K562 (cell line): ENCODE results near the gene CDC45. TPM values are rescaled to one million over a fixed set of nuclear protein-coding genes. Genes with fewer than 3 reads are reported as not detected.

Source experiments
- IFI16 ChIP-seq: fragments of 250-450 bp; sonication (Bioruptor Pico); IDR thresholded peaks from 2 replicates; pipeline ENCODE4 v2.1.2; 2022; ENCODE audit warnings: mild to moderate bottlenecking, inconsistent platforms
- IRF2 ChIP-seq: sonication (generic); formaldehyde crosslinking; IDR thresholded peaks from 2 replicates; pipeline ENCODE4 v1.8.1; 2022; ENCODE audit warnings: mild to moderate bottlenecking, missing genetic modification reagents
- KDM2B ChIP-seq: fragments of 250-450 bp; sonication (Bioruptor Pico); IDR thresholded peaks from 2 replicates; pipeline ENCODE4 v1.8.0; 2021; ENCODE audit warnings: mild to moderate bottlenecking, moderate library complexity
- MAX ChIP-seq: sonication (generic); formaldehyde crosslinking; IDR thresholded peaks from 2 replicates; pipeline ENCODE4 v1.9.0; 2022; ENCODE audit warnings: mild to moderate bottlenecking, missing genetic modification reagents
- MBD2 ChIP-seq: sonication (generic); IDR thresholded peaks from 2 replicates; pipeline ENCODE4 v1.6.1; 2016; ENCODE audit warnings: low read depth, borderline replicate concordance
- PHF21A ChIP-seq: fragments of 450-650 bp; IDR thresholded peaks from 2 replicates; pipeline ENCODE4 v1.6.1; 2017; ENCODE audit warnings: low read depth, borderline replicate concordance
- POLR2G ChIP-seq: fragments of 200-400 bp; formaldehyde crosslinking; IDR thresholded peaks from 2 replicates; pipeline ENCODE4 v1.6.1; 2017; ENCODE audit warnings: low read depth, mild to moderate bottlenecking, antibody characterized with exemption, low read length, moderate library complexity
- SAFB ChIP-seq: fragments of 200-400 bp; formaldehyde crosslinking; IDR thresholded peaks from 2 replicates; pipeline ENCODE4 v1.6.1; 2017; ENCODE audit warnings: low read depth, low read length, borderline replicate concordance
- SIRT6 ChIP-seq: IDR thresholded peaks from one replicate; pipeline ENCODE4 v1.6.1; 2012; ENCODE audit warnings: low read depth, mild to moderate bottlenecking, control low read depth, inconsistent platforms, low read length, moderate library complexity
- SMAD4 ChIP-seq: fragments of 250-450 bp; sonication (Bioruptor Pico); conservative IDR thresholded peaks from 2 replicates; pipeline ENCODE4 v1.8.0; 2021; ENCODE audit warnings: inconsistent platforms, mild to moderate bottlenecking, moderate library complexity
- SRF ChIP-seq, 2 experiments: fragments of 250-450, 450-650 bp in 1 of 2; sonication (Bioruptor Pico) in 1 of 2; sonication (generic) in 1 of 2; formaldehyde crosslinking; IDR thresholded peaks; 2 replicates each; pipeline versions ENCODE4 v1.5.0 to v1.5.1; 2020 to 2022; ENCODE audit warnings: mild to moderate bottlenecking in 1 of 2, missing genetic modification reagents in 1 of 2
- TCF3 ChIP-seq: sonication (generic); formaldehyde crosslinking; IDR thresholded peaks from 2 replicates; pipeline ENCODE4 v1.4.0; 2020; ENCODE audit warnings: mild to moderate bottlenecking, missing genetic modification reagents
- TCFL5 ChIP-seq: fragments of 250-450 bp; sonication (Bioruptor Pico); conservative IDR thresholded peaks from 2 replicates; pipeline ENCODE4 v1.6.1; 2021; ENCODE audit warnings: mild to moderate bottlenecking, moderate library complexity, matching md5 sums
- VEZF1 ChIP-seq: fragments of 200-800 bp; sonication (Bioruptor generic); IDR thresholded peaks from 2 replicates; pipeline ENCODE4 v1.6.1; 2017; ENCODE audit warnings: missing genetic modification characterization, missing compliant biosample characterization
- ZBED1 ChIP-seq: IDR thresholded peaks from 2 replicates; pipeline ENCODE4 v1.6.1; 2014
- ZC3H4 ChIP-seq: sonication (generic); formaldehyde crosslinking; IDR thresholded peaks from 2 replicates; pipeline ENCODE4 v1.9.0; 2021; ENCODE audit warnings: missing genetic modification reagents, borderline replicate concordance
- ZKSCAN8 ChIP-seq: fragments of 200-800 bp; sonication (Bioruptor generic); IDR thresholded peaks from 2 replicates; pipeline ENCODE4 v1.6.1; 2016; ENCODE audit warnings: missing genetic modification characterization, missing compliant biosample characterization
- ZNF395 ChIP-seq: fragments of 200-800 bp; sonication (Bioruptor generic); IDR thresholded peaks from 2 replicates; pipeline ENCODE4 v1.6.1; 2017; ENCODE audit warnings: missing genetic modification characterization, missing compliant biosample characterization
- ZNF639 ChIP-seq, 2 experiments: fragments of 200-800 bp in 1 of 2; sonication (Bioruptor generic) in 1 of 2; sonication (generic) in 1 of 2; formaldehyde crosslinking in 1 of 2; IDR thresholded peaks in 1 of 2; conservative IDR thresholded peaks in 1 of 2; 2 replicates each; pipeline versions ENCODE4 v1.5.0 to v1.6.1; 2016 to 2020; ENCODE audit warnings: missing compliant biosample characterization in 1 of 2, missing genetic modification characterization in 1 of 2, missing genetic modification reagents in 1 of 2
- ZNF707 ChIP-seq: fragments of 250-450 bp; sonication (Bioruptor Pico); conservative IDR thresholded peaks from 2 replicates; pipeline ENCODE4 v1.8.0; 2022; ENCODE audit warnings: inconsistent platforms, mild to moderate bottlenecking, moderate library complexity
- ZNF76 ChIP-seq: fragments of 250-450 bp; sonication (Bioruptor Pico); IDR thresholded peaks from 2 replicates; pipeline ENCODE4 v1.4.0; 2020; ENCODE audit warnings: mild to moderate bottlenecking, moderate library complexity, borderline replicate concordance
- polyA plus RNA-seq, 8 experiments: library from polyadenylated mRNA; depleted of rRNA in 4 of 8; stranded (reverse) in 5 of 8; unstranded in 3 of 8; fragments of >200 nt; fragmentation: Nextera tagmentation in 2 of 8; fragmentation: Illumina TruSeq in 1 of 8; extraction: Ambion mirVana in 2 of 8; extraction: Trizol in 1 of 8; gene quantifications; 2 replicates each; pipeline versions ENCODE4 v1.2.1 to v1.2.3, GENCODE V29; 2011 to 2014; ENCODE audit warnings: inconsistent platforms in 1 of 8, missing spikeins in 1 of 8
- total RNA-seq, 7 experiments: library from RNA; depleted of rRNA in 6 of 7; stranded (reverse); fragments of >200 nt in 6 of 7; fragmentation: Illumina TruSeq in 2 of 7; extraction: Trizol in 2 of 7; gene quantifications; 2 replicates each; pipeline versions ENCODE4 v1.2.1 to v1.2.3, GENCODE V29; 2011 to 2021; ENCODE audit warnings: low replicate concordance in 1 of 7

The CDC45 gene
- total and polyA plus RNA-seq, 9 of the 15 experiments (the other 6 are each of a cell fraction or from before 2014, with no cell fraction given): 251 to 580 (median 410) TPM

- TF ChIP-seq ZNF707 (CRISPR knock-in tag) (no peak), ZC3H4 (CRISPR knock-in tag) (peak; percentile 86), PHF21A (no peak), IRF2 (no peak; the same call in 1 of the 2 replicates), MAX (CRISPR knock-in tag) (peak; percentile 32; the same call in 1 of the 2 replicates), ZNF639 (CRISPR knock-in tag; conservative IDR thresholded peaks at IDR 0.05 in 1 of 2, IDR thresholded peaks at IDR 0.05 in 1 of 2) (no peak; a peak in 1 of 4 replicates), SIRT6 (no peak), POLR2G (0 out of 2 replicates have a peak, but pooled peaks have one; percentile 22), TCF3 (no peak), SRF (CRISPR knock-in tag; IDR thresholded peaks at IDR 0.05) (no peak), ZBED1 (no peak), ZNF76 (CRISPR knock-in tag) (no peak), IFI16 (CRISPR knock-in tag) (no peak), SAFB (no peak), SMAD4 (CRISPR knock-in tag) (no peak), MBD2 (no peak), ZNF395 (CRISPR knock-in tag) (no peak), VEZF1 (no peak), TCFL5 (CRISPR knock-in tag) (no peak), KDM2B (CRISPR knock-in tag) (no peak), ZKSCAN8 (CRISPR knock-in tag) (no peak)
Observed at GRCh38 chr22:19457828-19458428, 21.8 kb upstream of the CDC45 start (continued).
